Coronary artery (tissue), 2 donors: ENCODE measurements around the gene KCNIP1.
A peak's percentile ranks its signal among the peaks of the same experiment; 100 is the strongest.

ENCODE experiments used
- DNase-seq: peaks from one replicate; pipeline ENCODE4 v3.0.0-alpha.2; 2017; ENCODE audit warnings: low spot score
- H3K27ac ChIP-seq, 2 donors: fragments of 200-600 bp; sonication (generic); one replicate each; pipeline ENCODE4 v1.5.1; 2016 to 2019
- H3K4me3 ChIP-seq: fragments of 200-600 bp; sonication (generic); 2 replicates; pipeline ENCODE4 v1.5.1; 2016; ENCODE audit warnings: mild to moderate bottlenecking, moderate library complexity
- TF ChIP-seq, protein P1 (sequence below): fragments of 200-600 bp; sonication (generic); IDR thresholded peaks from one replicate; pipeline ENCODE4 v1.5.1; 2019; ENCODE audit warnings: antibody characterized with exemption

Gene KCNIP1

GRCh38 chr5:170489199-170489598 is 14.6 kb upstream of the KCNIP1 start:
- Histone ChIP-seq H3K4me3 (no peak overlapping the region), H3K27ac (no peak overlapping the region)
- TF ChIP-seq, protein P1, sequence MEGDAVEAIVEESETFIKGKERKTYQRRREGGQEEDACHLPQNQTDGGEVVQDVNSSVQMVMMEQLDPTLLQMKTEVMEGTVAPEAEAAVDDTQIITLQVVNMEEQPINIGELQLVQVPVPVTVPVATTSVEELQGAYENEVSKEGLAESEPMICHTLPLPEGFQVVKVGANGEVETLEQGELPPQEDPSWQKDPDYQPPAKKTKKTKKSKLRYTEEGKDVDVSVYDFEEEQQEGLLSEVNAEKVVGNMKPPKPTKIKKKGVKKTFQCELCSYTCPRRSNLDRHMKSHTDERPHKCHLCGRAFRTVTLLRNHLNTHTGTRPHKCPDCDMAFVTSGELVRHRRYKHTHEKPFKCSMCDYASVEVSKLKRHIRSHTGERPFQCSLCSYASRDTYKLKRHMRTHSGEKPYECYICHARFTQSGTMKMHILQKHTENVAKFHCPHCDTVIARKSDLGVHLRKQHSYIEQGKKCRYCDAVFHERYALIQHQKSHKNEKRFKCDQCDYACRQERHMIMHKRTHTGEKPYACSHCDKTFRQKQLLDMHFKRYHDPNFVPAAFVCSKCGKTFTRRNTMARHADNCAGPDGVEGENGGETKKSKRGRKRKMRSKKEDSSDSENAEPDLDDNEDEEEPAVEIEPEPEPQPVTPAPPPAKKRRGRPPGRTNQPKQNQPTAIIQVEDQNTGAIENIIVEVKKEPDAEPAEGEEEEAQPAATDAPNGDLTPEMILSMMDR = no peak

DNA sequence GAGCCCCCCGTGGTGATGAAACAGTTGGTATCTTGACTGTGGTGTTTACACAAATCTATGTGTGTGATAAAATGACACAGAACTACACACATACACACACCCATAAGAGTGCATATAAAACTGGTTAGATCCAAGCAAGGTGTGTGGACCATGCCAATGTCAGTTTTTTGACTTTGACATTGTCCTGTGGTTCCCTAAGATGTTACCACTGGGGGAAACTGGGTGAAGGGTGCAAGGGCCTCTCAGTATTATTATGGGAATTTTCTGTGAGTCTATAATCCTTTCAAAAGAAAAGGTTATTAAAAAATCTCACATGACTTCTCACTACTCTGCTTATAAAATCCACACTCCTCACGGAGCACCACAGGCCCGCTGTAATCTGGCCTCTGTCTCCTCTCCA is 13.4 kb upstream of the KCNIP1 start:
- no peak overlapping the region for H3K27ac ChIP-seq
- TF ChIP-seq, protein P1 = no peak

More at GRCh38 chr5:170489199-170489598, 14.6 kb upstream of the KCNIP1 start:
- DNase-seq = no peak

GRCh38 chr5:170491479-170491878 is 12.3 kb upstream of the KCNIP1 start:
- DNase-seq = no peak
- TF ChIP-seq, protein P1 = no peak
- peak overlapping the region in 1 of 2 donors; percentile 67 for H3K27ac ChIP-seq

More for the DNA sequence above, 13.4 kb upstream of the KCNIP1 start:
- H3K4me3 ChIP-seq = no peak overlapping the region
- no peak for DNase-seq

GRCh38 chr5:170493028-170493820 is 10.6 kb upstream of the KCNIP1 start:
- Histone ChIP-seq H3K27ac (no peak overlapping the region), H3K4me3 (no peak overlapping the region)
- TF ChIP-seq, protein P1 = no peak
- DNase-seq = no peak

More at GRCh38 chr5:170491479-170491878, 12.3 kb upstream of the KCNIP1 start:
- H3K4me3 ChIP-seq = no peak overlapping the region

- no peak for DNase-seq
- H3K27ac ChIP-seq = no peak overlapping the region
- TF ChIP-seq, protein P1 = no peak
- no peak overlapping the region for H3K4me3 ChIP-seq
Measured at GRCh38 chr5:170494041-170494440, 9.8 kb upstream of the KCNIP1 start.

GRCh38 chr5:170495825-170496661 is 7.8 kb upstream of the KCNIP1 start:
- Histone ChIP-seq H3K4me3 (no peak overlapping the region), H3K27ac (no peak overlapping the region)
- TF ChIP-seq, protein P1 = no peak
- no peak for DNase-seq
